H7 (cell line): ENCODE results near the gene DGKI. TPM values are rescaled to one million over a fixed set of nuclear protein-coding genes. Genes with fewer than 3 reads are reported as not detected.

Source experiments
- DNase-seq: peaks from one replicate; pipeline ENCODE4 v3.0.0; 2012
- H3K27me3 ChIP-seq: 2 replicates; pipeline ENCODE4 v1.6.0; 2011; ENCODE audit warnings: mild to moderate bottlenecking, low read length; ENCODE audit not compliant: control insufficient read depth, insufficient read depth
- H3K36me3 ChIP-seq: replicated peaks from 2 replicates; pipeline ENCODE4 v1.5.1; 2011; ENCODE audit warnings: low read length; ENCODE audit not compliant: control insufficient read depth, insufficient read depth
- H3K4me3 ChIP-seq: 2 replicates; pipeline ENCODE4 v1.5.1; 2011; ENCODE audit warnings: low read depth, mild to moderate bottlenecking, control low read depth, low read length, moderate library complexity; ENCODE audit not compliant: insufficient read depth
- total RNA-seq: library from RNA; depleted of rRNA; stranded (reverse); fragments of >200 nt; shearing (Covaris generic); gene quantifications from 2 replicates; pipeline ENCODE4 v1.2.3, GENCODE V29; 2014

DGKI gene
- total RNA-seq, 1 experiment from 2014 or later: 0.14 TPM

DNA sequence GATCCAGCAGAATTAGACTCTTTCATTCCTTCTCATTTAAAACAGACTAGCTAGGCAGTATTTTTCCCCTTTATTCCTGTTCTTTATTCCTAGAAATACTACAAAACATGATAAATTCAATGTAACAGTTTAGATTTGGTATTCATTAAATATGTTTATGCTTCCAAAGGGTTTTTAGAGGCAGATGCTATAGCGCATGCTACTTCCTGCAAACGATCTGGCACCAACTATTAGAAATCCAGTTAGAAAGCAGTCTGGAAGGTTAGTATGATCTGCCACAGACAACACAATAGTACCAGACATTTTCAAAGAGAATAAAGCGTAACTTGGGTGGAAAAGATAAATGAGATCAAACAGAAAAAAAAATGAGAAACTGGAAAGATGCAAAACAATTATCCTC, 439.7 kb downstream of the DGKI start:
- Histone ChIP-seq H3K27me3 (no peaks in the 10 kb centered on the region), H3K36me3 (no peaks in the 10 kb centered on the region), H3K4me3 (no peak overlapping the region)
- DNase-seq: no peak

DNA sequence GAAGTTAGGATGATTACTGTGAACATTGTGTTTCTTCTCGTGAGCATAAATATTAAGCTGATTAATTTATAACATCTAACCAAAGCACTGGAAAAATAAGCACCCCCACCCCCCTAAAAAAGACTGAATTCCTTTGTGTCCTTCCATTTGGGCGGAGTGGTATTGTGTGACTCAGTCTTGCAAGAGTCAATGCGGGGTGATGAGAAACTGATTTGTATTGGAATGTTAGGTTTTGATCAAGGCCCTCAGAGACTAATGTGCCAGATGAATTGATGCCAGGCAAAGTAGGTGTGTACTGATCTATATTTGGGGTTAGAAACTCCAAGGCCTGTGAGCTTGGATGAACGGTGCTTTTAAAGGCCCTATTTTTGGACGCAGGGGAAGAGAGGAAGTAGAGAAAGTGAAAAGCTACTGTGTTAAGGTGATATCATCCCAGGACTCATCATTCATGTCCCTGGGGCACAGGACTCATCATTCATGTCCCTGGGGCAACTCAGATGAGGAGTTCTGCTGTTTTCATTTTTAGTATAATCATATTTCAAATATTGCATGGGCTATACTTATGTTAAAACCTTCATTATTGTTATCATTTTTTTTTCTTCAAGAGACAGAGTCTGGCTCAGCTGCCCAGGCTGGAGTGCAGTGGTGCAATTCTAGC, 442.0 kb downstream of the DGKI start:
- H3K4me3 ChIP-seq: no peak overlapping the region
- DNase-seq: no peak
- H3K36me3 ChIP-seq: no peaks in the 10 kb centered on the region
- no peaks in the 10 kb centered on the region for H3K27me3 ChIP-seq

DNA sequence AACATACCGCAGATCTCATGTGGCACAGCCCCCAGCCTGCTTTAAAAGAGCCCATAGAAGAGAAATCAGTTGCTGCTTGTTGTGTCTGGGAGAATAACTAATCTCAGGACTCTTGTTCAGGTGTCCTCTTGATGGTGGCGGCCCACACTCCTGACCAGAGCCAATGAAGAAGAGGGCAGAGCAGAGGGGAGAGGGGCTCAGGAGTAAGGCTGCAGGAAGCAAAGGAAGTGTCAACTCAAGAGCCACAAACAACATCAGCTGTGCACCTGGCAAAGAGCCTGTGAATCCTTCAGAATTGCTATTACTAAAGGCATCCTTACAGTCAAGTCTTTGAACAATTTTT, 443.4 kb downstream of the DGKI start:
- H3K4me3 ChIP-seq: peak overlapping the region; percentile 14
- no peaks in the 10 kb centered on the region for H3K36me3 ChIP-seq
- H3K27me3 ChIP-seq: no peaks in the 10 kb centered on the region
- peak; percentile 8 for DNase-seq

DNA sequence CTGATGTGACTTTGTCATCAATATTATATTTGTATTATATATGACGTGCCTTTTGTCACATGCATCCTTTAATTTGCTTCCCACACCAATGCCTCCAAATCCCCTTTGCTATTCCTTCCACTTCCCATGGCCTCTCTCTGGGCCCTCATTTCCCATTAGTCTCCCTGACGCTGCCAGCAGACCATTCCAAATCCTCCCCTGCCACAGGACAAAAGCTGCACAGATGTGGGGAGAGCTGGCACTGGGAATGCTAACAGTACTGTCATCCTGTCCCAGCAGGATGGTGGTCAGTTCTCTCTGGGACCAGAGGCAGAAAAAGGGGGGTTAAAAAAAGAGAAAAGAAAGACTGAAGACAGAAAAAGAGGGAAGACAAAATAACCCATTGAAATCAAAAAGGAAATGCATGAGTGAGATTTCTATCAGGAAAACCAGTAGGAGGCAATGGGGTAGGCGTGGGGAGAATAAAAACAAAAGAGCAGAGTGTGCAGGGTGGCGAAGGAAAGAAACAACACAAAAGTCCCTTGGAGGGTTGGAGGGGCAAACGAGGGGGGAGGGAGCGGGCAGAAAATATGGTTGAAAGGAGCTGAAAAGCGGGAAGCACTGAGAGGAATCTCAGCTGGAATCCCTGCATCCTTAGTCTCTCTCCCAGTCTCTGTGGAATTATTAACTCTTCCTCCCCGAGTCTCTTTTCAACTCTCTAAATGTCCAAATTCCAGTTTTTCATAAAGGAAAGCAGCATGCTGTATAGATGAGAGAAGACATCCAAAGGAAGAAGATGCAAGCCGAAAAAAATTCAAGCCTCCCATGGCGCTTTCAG, 444.0 kb downstream of the DGKI start:
- DNase-seq: peak; percentile 30
- H3K4me3 ChIP-seq: peak overlapping the region; percentile 14
- no peaks in the 10 kb centered on the region for H3K27me3 ChIP-seq
- no peaks in the 10 kb centered on the region for H3K36me3 ChIP-seq

DNA sequence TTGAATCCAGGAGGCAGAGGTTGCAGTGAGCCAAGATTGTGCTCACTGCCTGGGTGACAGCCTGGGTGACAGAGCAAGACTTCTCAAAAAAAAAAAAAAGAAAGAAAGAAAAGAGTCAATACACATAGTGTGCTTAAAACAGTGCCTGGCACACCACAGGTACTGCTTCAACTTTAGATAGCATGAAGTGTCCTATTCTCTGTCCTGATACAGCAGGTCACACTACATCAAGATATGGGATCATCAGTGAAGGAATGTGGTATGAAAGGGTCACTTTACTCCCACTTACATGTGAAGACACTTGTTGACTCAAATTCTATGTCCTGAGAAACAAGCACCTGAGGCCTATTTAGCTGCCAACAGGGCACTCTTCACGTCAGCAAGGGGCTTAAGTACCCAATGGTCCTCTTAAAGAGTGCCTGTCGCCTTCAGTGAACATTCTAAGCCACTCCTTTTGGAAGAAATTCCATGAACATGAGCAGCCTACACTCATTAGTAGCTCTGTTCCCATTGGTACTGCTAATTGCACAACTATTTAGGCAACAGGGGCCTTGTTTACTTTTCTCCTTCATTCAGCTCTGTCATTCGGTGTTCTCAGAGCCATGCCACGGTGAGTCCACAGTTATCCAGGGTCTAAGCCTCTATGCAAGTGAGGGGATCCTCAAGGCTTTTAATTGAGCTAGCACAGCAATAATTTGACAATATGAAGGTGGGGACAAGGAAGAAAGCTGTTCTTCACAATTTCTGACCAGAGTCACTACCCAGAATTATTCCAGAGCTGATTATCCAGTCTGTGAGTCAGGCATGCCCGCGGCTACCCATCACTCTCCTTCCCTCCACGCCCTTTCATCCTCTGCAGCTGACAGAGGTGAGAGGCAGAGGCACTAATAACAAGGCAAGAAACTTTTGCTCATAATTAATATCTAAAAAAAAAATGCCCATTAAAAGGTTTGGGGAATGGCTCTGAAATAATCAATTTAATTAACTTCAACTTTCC, 446.6 kb downstream of the DGKI start:
- Histone ChIP-seq H3K36me3 (no peaks in the 10 kb centered on the region), H3K4me3 (no peak overlapping the region), H3K27me3 (no peaks in the 10 kb centered on the region)
- no peak for DNase-seq

DNA sequence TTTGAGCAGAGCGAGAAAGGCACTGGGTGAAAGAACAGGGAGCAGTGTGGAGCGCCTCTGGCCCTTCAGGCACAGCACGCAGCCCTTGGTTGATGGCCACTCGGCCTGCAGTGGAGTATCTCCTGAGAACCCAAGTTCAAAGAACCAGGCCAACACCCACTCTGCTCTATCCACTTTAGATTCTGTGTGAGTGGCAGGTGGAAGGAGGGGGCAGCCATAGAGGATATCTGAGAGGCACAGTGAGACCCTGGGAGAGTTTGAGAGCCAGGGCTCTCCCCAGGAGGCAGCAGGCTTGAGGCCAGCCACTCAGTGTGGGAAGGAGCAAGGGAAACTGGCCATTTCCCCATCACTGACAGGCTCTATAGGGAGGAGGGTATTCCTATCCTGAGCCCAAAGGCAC, 450.7 kb downstream of the DGKI start:
- H3K36me3 ChIP-seq: no peaks in the 10 kb centered on the region
- no peak overlapping the region for H3K4me3 ChIP-seq
- DNase-seq: no peak
- no peaks in the 10 kb centered on the region for H3K27me3 ChIP-seq

DNA sequence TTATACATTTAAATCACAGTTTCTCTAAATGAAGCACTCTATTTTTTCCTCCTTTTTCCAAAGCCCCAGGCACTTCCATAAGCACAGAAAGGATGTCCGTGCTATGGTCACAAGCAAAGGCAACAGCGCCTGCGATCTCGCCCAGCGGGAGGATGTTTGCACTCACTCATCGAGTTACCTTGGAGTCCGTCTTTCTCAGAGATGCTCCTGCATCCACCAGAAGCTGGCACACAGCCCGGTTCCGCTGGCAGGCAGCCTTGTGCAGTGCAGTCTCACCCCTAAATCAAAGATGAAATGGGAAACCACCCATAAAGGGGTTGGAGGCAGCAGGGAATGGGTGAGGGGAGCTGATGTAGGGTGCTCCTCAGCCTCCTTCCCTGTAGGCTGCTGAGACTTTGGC, 451.4 kb downstream of the DGKI start:
- Histone ChIP-seq H3K27me3 (no peaks in the 10 kb centered on the region), H3K4me3 (no peak overlapping the region), H3K36me3 (no peaks in the 10 kb centered on the region)
- no peak for DNase-seq

DNA sequence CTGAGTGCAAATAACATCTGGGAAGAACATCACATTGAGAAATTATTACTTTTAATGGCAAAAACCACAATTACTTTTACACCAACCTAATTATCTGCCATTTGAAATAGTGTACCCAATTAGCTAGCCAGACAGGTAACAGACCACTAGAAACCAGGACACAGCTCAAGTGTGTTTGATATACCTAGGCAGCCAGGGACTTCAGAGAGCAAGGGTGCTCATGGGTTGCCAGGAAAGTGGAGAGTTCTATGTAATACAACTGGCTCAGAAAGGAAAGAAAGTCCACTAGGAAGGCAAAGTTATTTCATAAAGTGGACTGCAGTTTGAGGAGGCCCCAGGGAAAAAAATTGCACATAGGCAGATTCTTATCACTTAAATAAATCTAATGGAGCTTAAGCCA, 453.2 kb downstream of the DGKI start:
- no peak for DNase-seq

DNA sequence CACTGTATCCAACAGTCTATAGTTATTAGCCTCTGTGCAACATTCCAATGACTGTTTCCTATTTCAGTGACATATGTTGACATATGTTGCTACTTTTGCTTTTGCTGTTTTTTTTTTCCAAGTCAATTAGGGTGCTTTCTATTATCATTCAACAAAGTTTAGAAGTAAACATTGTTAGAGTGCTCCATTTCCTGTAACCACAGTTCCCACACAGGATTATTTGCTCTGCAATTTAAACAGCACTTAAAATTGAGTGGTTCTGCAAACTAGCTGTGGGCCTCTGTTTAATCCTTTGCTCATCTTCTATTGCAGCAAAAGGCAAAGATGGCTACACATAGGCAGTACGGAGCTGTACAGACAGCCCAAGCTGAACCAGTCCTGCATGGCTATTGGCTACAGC, 456.7 kb downstream of the DGKI start:
- Histone ChIP-seq H3K4me3 (no peak overlapping the region), H3K36me3 (no peaks in the 10 kb centered on the region), H3K27me3 (no peaks in the 10 kb centered on the region)
- no peak for DNase-seq

More for the DNA sequence above, 453.2 kb downstream of the DGKI start:
- Histone ChIP-seq H3K4me3 (no peak overlapping the region), H3K36me3 (no peaks in the 10 kb centered on the region), H3K27me3 (no peaks in the 10 kb centered on the region)

DNA sequence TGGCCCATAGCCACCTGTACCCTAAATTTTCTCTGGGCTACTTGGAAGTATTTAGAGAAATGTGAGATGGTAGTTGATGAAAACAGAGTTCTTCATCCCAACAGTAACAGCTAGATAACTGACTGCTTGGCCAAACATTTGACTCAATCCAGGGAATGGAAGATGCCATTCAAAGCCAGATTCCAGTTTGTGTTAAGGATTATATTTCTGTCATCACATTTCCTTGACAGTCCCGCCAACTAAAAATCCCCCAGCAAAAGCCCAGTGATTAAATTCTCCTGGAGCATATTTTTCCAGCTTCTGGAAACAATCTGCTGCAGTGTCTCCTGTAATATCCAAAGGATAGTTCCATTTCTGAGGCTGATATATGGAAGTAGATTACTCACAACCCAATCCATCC, 457.9 kb downstream of the DGKI start:
- H3K4me3 ChIP-seq: no peak overlapping the region
- no peak for DNase-seq
- H3K36me3 ChIP-seq: no peaks in the 10 kb centered on the region
- no peaks in the 10 kb centered on the region for H3K27me3 ChIP-seq

DNA sequence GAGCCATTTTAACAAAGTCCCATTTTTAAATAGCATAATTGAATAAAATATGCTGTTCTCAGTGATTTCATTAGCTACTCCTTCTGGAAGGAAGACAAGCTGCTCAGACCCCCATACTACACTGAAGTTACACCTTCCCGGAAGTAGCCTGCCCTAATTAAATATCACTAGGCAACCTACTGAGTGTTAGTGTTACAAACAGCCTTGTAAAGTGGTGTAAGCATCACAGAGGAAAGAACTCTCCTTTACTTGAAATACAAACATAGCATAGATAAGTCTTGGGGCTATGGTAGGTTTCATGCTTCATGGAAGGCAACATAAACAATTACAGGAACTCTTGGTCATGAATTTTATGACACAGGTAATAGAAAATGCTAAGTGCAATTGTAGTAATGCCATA, 459.8 kb downstream of the DGKI start:
- Histone ChIP-seq H3K4me3 (no peak overlapping the region), H3K27me3 (no peaks in the 10 kb centered on the region), H3K36me3 (no peaks in the 10 kb centered on the region)
- peak; percentile 10 for DNase-seq

- Histone ChIP-seq H3K27me3 (no peaks in the 10 kb centered on the region), H3K4me3 (no peak overlapping the region), H3K36me3 (no peaks in the 10 kb centered on the region)
- DNase-seq: no peak
Measured at GRCh38 chr7:137381045-137381444, 465.7 kb downstream of the DGKI start.

DNA sequence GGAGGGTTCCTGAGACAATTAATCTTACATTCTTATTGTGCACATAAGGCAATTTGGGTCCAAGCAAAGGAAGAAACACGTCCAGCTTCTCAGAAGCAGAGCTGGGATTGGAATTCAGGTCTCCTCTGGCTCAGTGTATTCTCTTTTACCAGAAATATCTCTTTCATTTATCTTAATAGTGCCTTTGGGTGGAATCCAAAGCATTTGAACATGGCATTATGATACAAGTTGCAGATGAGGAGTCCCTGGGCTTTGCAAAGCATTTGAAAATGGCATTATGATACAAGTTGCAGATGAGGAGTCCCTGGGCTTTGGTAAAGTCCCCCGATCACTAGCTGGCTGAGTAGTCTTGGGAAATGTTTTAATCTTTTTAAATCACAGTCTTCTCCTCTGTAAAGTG, 473.3 kb downstream of the DGKI start:
- Histone ChIP-seq H3K27me3 (no peaks in the 10 kb centered on the region), H3K4me3 (no peak overlapping the region), H3K36me3 (no peaks in the 10 kb centered on the region)
- DNase-seq: no peak

GRCh38 chr7:137371616-137372015, 475.2 kb downstream of the DGKI start:
- Histone ChIP-seq H3K36me3 (no peaks in the 10 kb centered on the region), H3K27me3 (no peaks in the 10 kb centered on the region), H3K4me3 (no peak overlapping the region)
- DNase-seq: no peak
